K562 (cell line): ENCODE results near the gene ATAD3B. TPM values are rescaled to one million over a fixed set of nuclear protein-coding genes. Genes with fewer than 3 reads are reported as not detected.

Experiments used
- ARID1B ChIP-seq: fragments of 450-650 bp; IDR thresholded peaks from 2 replicates; pipeline ENCODE4 v1.6.1; 2016; ENCODE audit warnings: antibody characterized with exemption, mild to moderate bottlenecking, inconsistent platforms
- BRCA1 ChIP-seq, 2 experiments: fragments of 450-650 bp in 1 of 2; sonication (generic) in 1 of 2; formaldehyde crosslinking in 1 of 2; IDR thresholded peaks; 2 replicates each; pipeline versions ENCODE4 v1.5.0 to v1.6.1; 2017 to 2020; ENCODE audit warnings: mild to moderate bottlenecking in 1 of 2, missing genetic modification reagents in 1 of 2
- ERF ChIP-seq: fragments of 450-650 bp; formaldehyde crosslinking; IDR thresholded peaks from 2 replicates; pipeline ENCODE4 v1.4.0; 2020; ENCODE audit warnings: mild to moderate bottlenecking, mixed read lengths
- KLF1 ChIP-seq: fragments of 450-650 bp; IDR thresholded peaks from 2 replicates; pipeline ENCODE4 v1.6.1; 2016; ENCODE audit warnings: missing genetic modification characterization, missing compliant biosample characterization
- NELFE ChIP-seq: IDR thresholded peaks from 2 replicates; pipeline ENCODE4 v1.6.1; 2011; ENCODE audit warnings: mild to moderate bottlenecking; ENCODE audit not compliant: insufficient read depth, insufficient read length
- SETDB1 ChIP-seq: IDR thresholded peaks from one replicate; pipeline ENCODE4 v1.6.1; 2012; ENCODE audit warnings: low read length, control low read depth, inconsistent platforms
- SRSF1 ChIP-seq: fragments of 200-400 bp; formaldehyde crosslinking; IDR thresholded peaks from 2 replicates; pipeline ENCODE4 v1.6.1; 2017; ENCODE audit warnings: mild to moderate bottlenecking, low read depth, low read length, moderate library complexity
- TFAM ChIP-seq: fragments of 250-450 bp; sonication (Bioruptor Pico); conservative IDR thresholded peaks from 2 replicates; pipeline ENCODE4 v1.5.0; 2021; ENCODE audit warnings: mild to moderate bottlenecking, moderate library complexity
- ZNF75A ChIP-seq: fragments of 450-650 bp; formaldehyde crosslinking; IDR thresholded peaks from 2 replicates; pipeline ENCODE4 v1.4.0; 2020; ENCODE audit warnings: mild to moderate bottlenecking
- polyA plus RNA-seq, 8 experiments: library from polyadenylated mRNA; depleted of rRNA in 4 of 8; stranded (reverse) in 5 of 8; unstranded in 3 of 8; fragments of >200 nt; fragmentation: Nextera tagmentation in 2 of 8; fragmentation: Illumina TruSeq in 1 of 8; extraction: Ambion mirVana in 2 of 8; extraction: Trizol in 1 of 8; gene quantifications; 2 replicates each; pipeline versions ENCODE4 v1.2.1 to v1.2.3, GENCODE V29; 2011 to 2014; ENCODE audit warnings: inconsistent platforms in 1 of 8, missing spikeins in 1 of 8
- total RNA-seq, 7 experiments: library from RNA; depleted of rRNA in 6 of 7; stranded (reverse); fragments of >200 nt in 6 of 7; fragmentation: Illumina TruSeq in 2 of 7; extraction: Trizol in 2 of 7; gene quantifications; 2 replicates each; pipeline versions ENCODE4 v1.2.1 to v1.2.3, GENCODE V29; 2011 to 2021; ENCODE audit warnings: low replicate concordance in 1 of 7
- TF ChIP-seq, protein P1 (sequence below): fragments of 450-650 bp; IDR thresholded peaks from 2 replicates; pipeline ENCODE4 v1.6.1; 2016; ENCODE audit warnings: low read depth, mild to moderate bottlenecking, moderate library complexity
- TF ChIP-seq, protein P2 (sequence below): fragments of 250-450 bp; sonication (Bioruptor Pico); IDR thresholded peaks from 2 replicates; pipeline ENCODE4 v1.8.0; 2021; ENCODE audit warnings: mild to moderate bottlenecking, moderate library complexity
- TF ChIP-seq, protein P3 (sequence below): sonication (generic); formaldehyde crosslinking; IDR thresholded peaks from 2 replicates; pipeline ENCODE4 v1.8.0; 2022; ENCODE audit warnings: mild to moderate bottlenecking, missing genetic modification reagents
- TF ChIP-seq, protein P4 (sequence below): sonication (generic); formaldehyde crosslinking; IDR thresholded peaks from 2 replicates; pipeline ENCODE4 v1.8.0; 2022; ENCODE audit warnings: missing genetic modification reagents, mild to moderate bottlenecking, borderline replicate concordance
- TF ChIP-seq, protein P5 (sequence below), 3 experiments: fragments of 200-800 bp in 1 of 3; sonication (Bioruptor generic) in 1 of 3; sonication (generic) in 1 of 3; formaldehyde crosslinking in 1 of 3; IDR thresholded peaks; 2 replicates each; pipeline versions ENCODE4 v1.6.1 to v1.8.0; 2016 to 2022; ENCODE audit warnings: mild to moderate bottlenecking in 2 of 3, missing compliant biosample characterization in 2 of 3, missing genetic modification characterization in 2 of 3, missing genetic modification reagents in 1 of 3

Gene ATAD3B
- total and polyA plus RNA-seq, 9 of the 15 experiments (the other 6 are each of a cell fraction or from before 2014, with no cell fraction given) = 0.07 to 113 (median 27.7) TPM

DNA sequence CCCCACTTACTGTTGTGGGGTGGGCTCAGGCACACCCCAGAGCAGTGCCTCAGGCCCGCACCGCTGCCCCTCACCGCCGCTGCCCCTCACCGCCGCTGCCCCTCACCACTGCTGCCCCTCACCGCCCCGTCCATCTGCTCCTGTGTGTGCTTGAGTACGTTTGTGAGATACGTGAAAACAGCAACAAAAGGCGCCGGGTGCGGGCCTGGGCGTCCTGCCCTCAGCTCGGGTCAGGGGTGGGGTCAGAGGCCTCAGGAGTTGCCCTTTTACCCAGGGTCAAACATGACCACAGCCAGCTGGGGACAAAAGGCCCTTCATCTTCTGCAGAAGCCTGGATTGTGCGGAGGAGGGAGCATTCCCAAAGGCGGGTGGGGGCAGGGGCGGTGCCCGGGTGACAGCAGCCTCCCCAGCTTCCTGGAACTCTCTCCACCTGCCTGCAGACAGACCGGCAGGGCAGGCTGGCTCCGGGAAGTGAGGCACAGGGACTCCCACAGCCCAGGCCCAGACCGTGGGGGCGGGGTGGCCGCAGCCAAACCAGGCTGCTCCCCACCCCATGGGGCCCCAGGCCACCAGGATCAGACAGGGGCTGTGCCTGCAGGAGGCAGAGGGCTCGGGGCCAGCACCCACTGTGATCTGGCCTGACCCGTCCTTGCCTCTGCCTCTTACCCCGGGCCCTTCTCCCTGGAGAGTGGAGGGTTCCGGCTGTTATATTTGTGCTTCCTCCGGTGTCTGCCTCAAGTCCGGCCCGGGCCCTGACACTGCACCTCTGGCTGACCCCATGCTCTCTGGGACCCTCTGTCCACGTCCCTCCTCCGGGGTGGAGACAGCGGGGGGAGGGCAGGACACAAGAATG is 38.4 kb upstream of the ATAD3B start (continued):
- TF ChIP-seq, protein P1, sequence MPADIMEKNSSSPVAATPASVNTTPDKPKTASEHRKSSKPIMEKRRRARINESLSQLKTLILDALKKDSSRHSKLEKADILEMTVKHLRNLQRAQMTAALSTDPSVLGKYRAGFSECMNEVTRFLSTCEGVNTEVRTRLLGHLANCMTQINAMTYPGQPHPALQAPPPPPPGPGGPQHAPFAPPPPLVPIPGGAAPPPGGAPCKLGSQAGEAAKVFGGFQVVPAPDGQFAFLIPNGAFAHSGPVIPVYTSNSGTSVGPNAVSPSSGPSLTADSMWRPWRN = 0 out of 2 replicates have a peak, but pooled peaks have one; percentile 41
- peak; percentile 59; the same call in 1 of the 2 replicates for TF ChIP-seq ARID1B
- peak; percentile 51; the same call in 1 of the 2 replicates for TF ChIP-seq ZNF75A
- TF ChIP-seq SRSF1 = no peak
- TF ChIP-seq, protein P2, sequence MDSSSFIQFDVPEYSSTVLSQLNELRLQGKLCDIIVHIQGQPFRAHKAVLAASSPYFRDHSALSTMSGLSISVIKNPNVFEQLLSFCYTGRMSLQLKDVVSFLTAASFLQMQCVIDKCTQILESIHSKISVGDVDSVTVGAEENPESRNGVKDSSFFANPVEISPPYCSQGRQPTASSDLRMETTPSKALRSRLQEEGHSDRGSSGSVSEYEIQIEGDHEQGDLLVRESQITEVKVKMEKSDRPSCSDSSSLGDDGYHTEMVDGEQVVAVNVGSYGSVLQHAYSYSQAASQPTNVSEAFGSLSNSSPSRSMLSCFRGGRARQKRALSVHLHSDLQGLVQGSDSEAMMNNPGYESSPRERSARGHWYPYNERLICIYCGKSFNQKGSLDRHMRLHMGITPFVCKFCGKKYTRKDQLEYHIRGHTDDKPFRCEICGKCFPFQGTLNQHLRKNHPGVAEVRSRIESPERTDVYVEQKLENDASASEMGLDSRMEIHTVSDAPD (CRISPR knock-in tag) = 0 out of 2 replicates have a peak, but pooled peaks have one; percentile 5
- TF ChIP-seq, protein P3, sequence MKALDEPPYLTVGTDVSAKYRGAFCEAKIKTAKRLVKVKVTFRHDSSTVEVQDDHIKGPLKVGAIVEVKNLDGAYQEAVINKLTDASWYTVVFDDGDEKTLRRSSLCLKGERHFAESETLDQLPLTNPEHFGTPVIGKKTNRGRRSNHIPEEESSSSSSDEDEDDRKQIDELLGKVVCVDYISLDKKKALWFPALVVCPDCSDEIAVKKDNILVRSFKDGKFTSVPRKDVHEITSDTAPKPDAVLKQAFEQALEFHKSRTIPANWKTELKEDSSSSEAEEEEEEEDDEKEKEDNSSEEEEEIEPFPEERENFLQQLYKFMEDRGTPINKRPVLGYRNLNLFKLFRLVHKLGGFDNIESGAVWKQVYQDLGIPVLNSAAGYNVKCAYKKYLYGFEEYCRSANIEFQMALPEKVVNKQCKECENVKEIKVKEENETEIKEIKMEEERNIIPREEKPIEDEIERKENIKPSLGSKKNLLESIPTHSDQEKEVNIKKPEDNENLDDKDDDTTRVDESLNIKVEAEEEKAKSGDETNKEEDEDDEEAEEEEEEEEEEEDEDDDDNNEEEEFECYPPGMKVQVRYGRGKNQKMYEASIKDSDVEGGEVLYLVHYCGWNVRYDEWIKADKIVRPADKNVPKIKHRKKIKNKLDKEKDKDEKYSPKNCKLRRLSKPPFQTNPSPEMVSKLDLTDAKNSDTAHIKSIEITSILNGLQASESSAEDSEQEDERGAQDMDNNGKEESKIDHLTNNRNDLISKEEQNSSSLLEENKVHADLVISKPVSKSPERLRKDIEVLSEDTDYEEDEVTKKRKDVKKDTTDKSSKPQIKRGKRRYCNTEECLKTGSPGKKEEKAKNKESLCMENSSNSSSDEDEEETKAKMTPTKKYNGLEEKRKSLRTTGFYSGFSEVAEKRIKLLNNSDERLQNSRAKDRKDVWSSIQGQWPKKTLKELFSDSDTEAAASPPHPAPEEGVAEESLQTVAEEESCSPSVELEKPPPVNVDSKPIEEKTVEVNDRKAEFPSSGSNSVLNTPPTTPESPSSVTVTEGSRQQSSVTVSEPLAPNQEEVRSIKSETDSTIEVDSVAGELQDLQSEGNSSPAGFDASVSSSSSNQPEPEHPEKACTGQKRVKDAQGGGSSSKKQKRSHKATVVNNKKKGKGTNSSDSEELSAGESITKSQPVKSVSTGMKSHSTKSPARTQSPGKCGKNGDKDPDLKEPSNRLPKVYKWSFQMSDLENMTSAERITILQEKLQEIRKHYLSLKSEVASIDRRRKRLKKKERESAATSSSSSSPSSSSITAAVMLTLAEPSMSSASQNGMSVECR (CRISPR knock-in tag) = peak; percentile 23; the same call in 1 of the 2 replicates
- TF ChIP-seq KLF1 (tag) = peak; percentile 34; the same call in 1 of the 2 replicates
- TF ChIP-seq, protein P4, sequence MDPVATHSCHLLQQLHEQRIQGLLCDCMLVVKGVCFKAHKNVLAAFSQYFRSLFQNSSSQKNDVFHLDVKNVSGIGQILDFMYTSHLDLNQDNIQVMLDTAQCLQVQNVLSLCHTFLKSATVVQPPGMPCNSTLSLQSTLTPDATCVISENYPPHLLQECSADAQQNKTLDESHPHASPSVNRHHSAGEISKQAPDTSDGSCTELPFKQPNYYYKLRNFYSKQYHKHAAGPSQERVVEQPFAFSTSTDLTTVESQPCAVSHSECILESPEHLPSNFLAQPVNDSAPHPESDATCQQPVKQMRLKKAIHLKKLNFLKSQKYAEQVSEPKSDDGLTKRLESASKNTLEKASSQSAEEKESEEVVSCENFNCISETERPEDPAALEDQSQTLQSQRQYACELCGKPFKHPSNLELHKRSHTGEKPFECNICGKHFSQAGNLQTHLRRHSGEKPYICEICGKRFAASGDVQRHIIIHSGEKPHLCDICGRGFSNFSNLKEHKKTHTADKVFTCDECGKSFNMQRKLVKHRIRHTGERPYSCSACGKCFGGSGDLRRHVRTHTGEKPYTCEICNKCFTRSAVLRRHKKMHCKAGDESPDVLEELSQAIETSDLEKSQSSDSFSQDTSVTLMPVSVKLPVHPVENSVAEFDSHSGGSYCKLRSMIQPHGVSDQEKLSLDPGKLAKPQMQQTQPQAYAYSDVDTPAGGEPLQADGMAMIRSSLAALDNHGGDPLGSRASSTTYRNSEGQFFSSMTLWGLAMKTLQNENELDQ (CRISPR knock-in tag) = no peak
- TF ChIP-seq NELFE = no peak
- no peak for TF ChIP-seq TFAM
- TF ChIP-seq, protein P5, sequence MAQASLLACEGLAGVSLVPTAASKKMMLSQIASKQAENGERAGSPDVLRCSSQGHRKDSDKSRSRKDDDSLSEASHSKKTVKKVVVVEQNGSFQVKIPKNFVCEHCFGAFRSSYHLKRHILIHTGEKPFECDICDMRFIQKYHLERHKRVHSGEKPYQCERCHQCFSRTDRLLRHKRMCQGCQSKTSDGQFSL (CRISPR knock-in tag; IDR thresholded peaks at IDR 0.05) = no peak
- TF ChIP-seq, protein P5 (tag; IDR thresholded peaks at IDR 0.05) = no peak
- TF ChIP-seq ERF = no peak
- no peak for TF ChIP-seq SETDB1
- no peak for TF ChIP-seq BRCA1 (IDR thresholded peaks at IDR 0.05)
- TF ChIP-seq BRCA1 (CRISPR knock-in tag; IDR thresholded peaks at IDR 0.05) = no peak
